NCI-H1930 (cell line): Measurements from ENCODE around the gene RPP40.
"Not testable (repeated sequence)": the region's sequence is repeated elsewhere in the genome, so short reads cannot be mapped to it uniquely, and the experiment has no call there.

Source experiments
- DNase-seq, 2 experiments: peaks; one replicate each; lab custom pipeline; 2025; lab: John Stamatoyannopoulos, UW

The RPP40 gene, protein sequence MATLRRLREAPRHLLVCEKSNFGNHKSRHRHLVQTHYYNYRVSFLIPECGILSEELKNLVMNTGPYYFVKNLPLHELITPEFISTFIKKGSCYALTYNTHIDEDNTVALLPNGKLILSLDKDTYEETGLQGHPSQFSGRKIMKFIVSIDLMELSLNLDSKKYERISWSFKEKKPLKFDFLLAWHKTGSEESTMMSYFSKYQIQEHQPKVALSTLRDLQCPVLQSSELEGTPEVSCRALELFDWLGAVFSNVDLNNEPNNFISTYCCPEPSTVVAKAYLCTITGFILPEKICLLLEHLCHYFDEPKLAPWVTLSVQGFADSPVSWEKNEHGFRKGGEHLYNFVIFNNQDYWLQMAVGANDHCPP

DNA sequence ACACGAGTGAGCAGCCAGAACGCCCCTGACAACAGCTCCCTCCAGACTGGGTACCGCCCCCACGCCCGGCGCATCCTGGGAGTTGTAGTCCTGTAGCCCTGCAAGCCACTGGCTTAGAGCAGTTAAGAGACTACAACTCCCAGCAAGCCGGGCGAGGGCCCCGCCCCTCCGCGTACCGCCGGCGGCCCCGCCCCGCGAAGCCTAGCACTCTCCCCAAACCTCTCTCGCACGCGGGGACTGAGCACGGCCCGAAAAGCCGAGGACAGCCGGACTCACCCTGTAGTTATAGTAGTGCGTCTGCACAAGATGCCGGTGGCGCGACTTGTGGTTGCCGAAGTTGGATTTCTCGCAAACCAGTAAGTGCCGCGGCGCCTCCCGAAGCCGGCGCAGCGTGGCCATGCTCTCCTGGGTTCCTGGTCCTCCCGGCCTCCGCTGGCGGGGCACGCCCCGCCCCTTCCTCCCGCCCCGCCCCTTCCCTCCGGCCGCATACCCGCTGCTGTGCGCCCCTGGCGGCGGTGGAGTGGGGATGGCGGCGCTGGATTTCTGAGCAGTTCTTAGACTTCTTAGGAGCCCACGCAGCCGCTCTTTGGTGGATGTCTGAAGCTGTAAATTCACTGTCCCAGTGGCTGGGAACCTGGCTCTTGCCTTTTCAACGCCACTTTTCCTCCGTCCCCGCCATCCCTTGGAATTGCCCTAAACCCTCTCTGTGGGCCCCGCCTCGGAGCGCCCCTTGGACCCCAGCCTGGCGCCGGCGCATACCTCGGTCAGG, at the start of gene RPP40:
Gene RPP40, minus strand, starts transcription at position 434 of the 769 bp plus-strand sequence. Its CDS starts 35 bp downstream, at position 399.
- DNase-seq: peak; percentile 90 to 94

DNA sequence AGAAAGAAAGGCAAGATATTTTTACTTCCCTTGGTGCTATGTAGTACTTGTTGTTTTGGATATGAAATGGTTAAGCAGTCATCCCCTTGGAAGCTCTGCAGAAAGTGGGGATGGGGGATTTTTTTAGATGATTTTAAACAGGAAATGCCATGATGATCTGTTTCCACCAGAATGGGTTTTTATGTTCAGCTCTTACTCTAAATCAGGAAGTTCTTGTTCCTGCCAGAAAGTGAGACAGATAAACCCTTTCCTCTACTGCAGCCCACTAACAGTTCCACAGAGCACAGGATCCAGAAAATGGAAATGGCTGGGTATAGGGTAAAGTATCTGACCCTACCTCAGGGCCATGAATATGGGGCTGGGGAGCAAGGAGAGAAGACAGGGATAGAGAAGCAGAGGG, 49.2 kb upstream of the RPP40 start:
- DNase-seq: no peak

DNA sequence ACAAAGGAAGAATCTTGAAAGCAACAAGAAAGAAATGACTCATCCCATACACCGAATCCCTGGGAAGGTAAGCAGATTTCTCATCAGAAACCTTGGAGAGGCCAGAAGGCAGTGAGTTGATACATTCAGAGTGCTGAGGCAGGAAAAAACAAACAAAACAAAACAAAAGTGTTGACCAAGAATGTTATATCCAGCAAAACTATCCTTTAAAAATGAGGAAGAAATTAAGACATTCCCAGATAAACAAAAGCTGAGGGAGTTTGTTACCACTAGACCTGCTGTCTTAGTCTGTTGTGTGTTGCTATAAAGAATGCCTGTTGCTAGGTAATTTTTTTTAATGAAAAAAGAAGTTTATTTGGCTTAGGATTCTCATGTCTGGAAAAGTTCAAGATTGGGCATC, 47.6 kb upstream of the RPP40 start:
- no peak for DNase-seq

DNA sequence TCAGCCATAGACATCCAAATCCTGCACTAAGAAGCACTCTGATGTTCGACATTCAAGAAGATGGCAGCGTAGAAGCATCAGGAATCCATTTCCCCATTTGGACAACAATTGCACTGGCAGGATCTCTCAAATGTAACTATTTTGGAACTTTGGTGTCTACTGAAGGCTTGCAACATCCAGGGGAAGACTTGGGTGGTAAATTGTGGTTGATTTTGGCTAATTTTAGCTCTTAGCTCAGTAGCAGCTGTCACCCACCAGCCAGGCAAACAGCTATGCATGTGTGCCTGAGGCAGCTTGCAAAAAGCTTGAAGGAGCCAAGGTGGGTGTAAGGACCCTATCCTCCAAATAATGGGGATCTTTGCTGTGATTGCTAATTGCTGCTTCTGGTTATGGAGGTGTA, 46.2 kb upstream of the RPP40 start:
- no peak for DNase-seq

DNA sequence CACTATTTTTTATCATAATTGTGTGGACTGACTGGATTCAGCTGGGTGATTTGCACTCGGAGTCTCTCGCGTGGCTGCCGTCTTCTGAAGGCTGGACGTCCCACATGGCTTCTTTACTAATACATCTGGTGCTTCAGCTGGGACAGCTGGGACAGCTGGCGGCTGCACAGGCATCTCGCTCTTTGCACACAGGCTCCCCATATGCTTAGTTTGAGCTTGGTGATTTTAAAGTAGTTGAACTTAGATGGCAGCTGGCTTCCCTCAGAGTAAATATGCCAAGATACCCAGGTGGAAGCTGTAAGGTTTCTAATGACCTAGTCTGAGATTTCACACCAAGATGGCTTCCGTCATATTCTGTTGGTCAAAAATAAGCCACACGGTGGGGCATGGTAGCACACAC, 42.6 kb upstream of the RPP40 start:
- DNase-seq: no peak

DNA sequence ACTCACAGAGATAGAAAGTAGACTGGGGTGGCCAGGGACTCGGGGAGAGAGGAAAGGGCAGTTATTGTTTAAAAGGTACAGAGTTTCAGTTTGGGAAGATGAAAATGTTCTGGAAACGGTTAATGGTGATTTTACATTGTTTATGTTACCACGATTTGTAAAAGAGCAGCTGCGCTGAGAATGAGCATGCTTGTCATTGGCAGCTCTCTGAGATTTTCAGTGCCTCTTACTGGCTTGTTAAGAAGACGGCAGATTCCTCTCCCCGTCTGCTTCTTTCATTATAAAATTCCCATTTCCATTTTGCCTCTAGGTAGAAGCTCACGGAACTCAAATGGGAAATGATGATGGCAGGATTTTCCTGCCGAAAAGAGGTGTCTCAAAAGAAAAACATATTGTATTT, 41.6 kb upstream of the RPP40 start:
- no peak for DNase-seq

DNA sequence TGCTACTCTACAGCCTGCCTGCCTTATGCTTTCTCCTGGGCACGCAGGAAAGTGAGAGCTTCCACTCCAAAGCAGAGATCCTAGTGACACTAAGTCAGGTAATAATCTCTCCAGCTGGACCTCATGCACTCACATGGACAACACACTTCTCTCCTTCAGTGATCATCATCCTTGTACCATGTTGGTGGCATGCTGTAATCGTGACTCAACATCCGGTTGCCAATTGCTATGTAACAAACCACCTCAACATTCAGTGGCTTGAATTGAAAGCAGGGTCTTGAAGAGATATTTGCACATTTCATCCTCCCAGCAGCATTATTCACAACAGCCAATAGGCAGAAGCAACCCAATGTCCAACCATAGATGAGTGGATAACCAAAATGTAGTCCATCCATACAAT, 41.0 kb upstream of the RPP40 start:
- no peak for DNase-seq

DNA sequence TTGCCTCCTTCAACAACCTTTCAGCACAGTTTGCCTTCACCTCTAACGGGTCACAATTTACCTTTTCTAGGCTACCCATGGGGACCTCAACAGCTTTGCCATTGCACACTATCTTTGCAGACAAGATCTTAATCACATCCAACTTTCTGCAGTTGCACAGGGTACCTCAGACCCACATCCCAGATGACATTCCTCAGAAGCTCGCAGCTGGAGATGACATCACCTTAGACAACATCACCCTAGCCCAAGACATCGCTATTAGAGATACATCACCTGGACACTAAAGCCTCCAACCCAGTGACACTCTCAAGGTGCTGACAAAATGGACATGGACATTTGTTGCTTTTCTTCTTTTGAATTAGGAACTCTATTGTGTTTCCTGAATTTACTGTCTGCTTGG, 38.6 kb upstream of the RPP40 start:
- no peak for DNase-seq

DNA sequence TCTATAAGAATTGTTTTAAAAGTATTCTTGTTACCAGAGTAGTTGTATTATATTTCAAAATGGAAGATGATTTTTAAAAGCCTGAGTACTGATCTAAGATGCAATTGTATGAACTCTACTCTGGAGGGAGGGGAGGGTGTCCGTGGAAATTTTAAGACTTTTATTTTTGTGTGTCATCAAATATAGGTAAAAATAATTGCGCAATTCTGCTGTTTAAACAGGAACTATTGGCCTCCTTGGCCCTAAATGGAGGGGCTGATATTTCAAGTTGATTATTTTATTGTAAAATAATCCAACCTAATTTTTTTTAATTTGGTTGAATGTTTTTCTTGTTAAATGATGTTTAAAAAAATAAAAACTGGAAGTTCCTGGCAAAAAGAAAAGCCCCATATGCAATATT, 38.1 kb upstream of the RPP40 start:
- DNase-seq: no peak

DNA sequence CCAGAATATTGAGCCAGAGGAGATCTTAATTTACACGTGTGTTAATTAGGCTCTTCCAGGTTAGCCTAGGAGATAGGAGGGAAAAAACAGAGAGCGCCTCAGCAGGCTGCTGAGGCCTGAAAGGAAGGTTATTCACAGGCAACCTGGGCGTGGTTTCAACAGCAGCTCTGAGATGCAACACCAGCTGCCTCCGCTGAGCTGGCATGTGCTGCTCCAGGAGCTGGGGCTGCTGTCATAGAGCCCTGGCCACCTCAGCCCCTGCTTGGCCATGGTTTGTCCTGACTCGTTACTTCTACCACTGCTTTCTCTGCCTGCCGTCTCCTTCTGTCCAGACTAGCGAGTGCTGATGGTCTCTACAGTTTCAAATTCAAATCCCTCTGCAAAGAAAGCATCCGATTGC, 32.4 kb upstream of the RPP40 start:
- DNase-seq: no peak

DNA sequence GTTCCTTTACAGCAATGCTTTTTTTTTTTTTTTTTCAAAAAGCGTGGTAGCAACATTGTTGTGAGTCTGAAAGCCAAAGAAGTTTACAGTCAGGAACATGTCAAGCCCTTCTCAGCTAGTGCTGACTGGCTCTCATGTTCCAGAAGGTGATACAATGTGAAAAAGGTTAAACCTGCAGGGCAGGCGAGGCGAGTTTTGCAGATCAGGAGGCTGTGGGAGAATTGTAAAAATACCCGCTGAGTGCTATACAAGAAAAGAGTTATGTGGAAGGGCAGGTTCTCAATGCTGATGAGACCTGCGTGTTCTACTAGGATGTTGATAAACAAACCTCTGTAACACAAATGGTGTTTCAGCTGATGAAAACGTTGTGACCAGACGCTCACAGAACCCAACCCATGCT, 30.9 kb upstream of the RPP40 start:
- DNase-seq: no peak

DNA sequence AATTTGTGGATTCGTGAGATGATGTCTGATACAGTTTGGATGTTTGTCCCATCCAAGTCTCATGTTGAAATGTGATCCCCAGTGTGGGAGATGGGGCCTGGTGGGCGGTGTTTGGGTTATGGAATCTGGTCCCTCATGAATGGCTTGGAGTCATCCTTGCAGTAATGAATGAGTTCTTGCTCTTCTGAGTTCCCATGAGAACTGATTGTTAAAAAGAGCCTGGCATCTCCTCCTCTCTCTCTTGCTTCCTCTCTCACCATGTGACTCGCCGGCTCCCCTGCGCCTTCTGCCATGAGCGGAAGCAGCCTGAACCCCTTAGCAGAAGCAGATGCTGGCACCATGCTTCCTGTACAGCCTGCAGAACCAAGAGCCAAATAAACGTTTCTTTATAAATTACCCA, 30.5 kb upstream of the RPP40 start:
- DNase-seq: no peak

DNA sequence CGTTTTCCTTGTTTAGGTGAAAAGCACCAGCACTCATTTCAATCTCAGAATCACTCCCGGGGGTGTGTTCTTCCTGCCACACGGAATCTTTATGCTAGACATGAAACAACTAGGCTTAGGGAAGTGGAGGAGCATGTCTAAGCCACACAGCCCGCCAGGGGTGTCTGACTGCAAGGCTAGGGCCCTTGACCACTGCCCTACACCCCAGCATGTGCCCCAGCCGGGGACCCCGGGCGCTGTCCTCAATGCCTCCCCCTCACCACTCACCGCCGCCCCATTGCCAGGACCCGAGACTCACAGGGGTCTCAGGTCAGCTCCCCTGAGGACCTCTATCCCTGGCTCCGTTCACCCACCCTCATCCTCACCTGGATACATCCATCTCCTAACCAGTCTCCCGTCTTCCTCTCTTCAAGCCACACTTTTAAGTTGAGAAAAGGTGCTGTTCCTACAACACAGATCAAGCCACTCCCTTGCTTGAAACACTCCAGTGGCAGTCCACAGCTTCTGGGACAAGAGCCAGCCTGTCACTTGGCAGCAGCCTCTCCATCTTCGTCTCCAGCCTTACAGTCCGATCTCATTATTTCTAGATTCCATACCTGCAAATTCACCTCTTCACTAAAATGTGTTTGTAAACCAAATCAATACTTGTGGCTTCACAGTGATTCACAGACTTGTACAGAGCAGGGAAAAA, 29.5 kb upstream of the RPP40 start:
- not testable (repeated sequence) for DNase-seq

DNA sequence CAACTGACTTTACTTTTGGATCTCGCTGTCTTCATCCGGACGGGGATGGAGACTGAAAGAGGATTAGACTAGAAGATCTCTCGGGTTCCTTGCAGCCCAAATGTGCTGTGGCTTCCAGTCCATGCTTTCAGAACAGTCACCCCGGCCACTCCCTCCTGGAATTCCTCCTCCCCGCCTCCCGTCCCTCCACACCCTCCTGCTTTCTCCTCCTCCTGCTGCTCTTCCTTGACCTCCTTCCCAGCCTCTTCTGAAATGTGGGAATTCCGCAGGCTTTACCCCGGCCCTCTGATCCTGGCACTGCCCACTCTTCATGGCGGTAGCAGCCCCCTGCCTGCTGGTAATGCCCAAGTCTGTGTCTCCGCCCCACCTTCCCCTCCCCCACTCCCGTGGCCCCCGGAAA, 28.9 kb upstream of the RPP40 start:
- not testable (repeated sequence) for DNase-seq

DNA sequence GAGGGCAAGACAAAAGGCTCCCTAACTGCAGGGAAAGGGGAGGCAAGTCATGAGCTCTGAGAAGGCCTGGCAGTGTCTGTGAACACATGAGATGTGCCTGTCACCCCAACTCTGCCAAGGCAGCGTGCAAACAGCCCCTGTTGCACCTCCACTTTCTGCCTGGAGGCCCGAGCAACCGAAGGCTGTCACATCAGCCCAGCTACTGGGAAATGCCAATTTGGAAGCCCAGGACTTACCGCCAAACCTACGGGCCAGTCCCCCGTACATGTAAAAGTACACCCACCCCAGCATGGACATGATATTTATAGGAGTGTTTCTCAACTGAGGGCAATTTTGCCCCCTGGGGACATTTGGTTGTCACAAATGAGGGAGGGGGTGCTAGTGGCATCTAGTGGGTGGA, 27.3 kb upstream of the RPP40 start:
- DNase-seq: no peak

DNA sequence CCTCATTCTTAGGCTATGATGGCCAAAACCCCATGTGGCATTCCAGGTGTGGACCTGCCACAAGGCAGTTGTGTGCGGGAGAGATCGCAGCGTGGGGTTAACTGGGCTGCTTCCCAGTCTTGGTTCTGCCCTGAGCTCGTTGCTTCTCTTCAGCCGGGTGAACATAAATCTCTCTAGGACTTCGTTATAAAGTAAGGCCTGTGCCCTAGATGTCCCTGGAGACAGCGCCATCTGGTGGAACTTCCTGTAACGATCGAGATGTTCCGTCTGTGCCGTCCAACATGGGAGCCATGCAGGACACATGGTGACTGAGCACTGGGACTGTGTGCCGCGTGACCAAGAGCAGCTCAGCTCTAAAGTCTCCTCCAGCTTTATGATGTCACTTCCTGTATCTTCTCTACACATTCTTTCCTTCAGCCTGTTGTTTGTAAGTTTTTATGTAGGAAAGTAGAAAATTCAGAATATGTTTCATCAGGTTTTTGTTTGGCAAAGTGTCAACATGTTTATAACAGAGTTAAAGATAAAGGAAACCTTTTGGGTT, 26.8 kb upstream of the RPP40 start:
- DNase-seq: peak; percentile 58 to 64

DNA sequence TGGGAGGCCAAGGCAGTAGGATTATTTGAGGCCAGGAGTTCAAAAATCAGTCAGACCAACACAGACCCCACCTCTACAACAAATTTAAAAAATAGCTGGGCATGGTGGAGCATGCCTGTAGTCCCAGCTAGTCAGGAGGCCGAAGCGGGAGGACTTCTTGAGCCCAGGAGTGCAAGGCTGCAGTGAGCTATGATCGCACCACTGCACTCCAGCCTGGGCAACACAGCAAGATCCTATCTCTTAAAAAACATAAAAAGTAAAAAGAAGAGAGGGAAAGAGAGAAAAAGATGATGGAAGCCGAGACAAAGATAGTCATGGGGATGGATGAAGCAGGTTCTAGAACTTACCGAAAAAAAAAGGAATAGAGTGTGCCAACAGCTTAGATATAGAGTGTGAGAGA, 25.8 kb upstream of the RPP40 start:
- DNase-seq: no peak

DNA sequence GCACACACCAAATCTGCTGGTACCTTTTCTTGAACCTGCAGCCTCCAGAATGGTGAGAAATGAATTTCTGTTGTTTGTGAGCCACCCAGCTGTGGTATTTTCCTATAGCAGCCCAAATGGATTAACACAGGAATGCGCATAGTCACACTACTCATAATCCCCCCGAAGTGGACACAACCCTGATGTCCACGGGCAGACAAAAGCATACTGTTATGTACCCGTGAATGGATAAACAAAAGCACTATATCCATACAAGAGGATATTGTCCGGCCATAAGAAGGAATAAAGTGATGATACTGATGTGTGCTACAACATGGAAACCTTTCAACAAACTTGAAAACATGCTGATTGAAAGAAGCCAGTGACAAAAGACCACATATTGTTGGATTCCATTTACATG, 25.1 kb upstream of the RPP40 start:
- DNase-seq: no peak

DNA sequence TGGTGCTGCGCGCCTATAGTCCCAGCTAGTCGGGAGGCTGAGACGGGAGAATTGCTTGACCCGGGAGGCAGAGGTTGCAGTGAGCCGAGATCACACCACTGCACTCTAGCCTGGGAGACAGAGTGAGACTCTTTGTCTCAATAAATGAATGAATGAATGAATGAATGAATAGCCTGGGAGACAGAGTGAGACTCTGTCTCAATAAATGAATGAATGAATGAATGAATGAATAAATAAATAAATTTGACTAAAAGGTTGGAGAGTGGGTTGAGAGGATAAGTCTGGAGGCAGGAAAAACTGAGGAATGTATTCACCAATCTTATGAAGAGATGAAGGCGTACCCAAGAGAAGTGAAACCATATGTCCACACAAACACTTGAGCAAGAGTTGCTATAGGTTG, 24.5 kb upstream of the RPP40 start:
- DNase-seq: no peak

DNA sequence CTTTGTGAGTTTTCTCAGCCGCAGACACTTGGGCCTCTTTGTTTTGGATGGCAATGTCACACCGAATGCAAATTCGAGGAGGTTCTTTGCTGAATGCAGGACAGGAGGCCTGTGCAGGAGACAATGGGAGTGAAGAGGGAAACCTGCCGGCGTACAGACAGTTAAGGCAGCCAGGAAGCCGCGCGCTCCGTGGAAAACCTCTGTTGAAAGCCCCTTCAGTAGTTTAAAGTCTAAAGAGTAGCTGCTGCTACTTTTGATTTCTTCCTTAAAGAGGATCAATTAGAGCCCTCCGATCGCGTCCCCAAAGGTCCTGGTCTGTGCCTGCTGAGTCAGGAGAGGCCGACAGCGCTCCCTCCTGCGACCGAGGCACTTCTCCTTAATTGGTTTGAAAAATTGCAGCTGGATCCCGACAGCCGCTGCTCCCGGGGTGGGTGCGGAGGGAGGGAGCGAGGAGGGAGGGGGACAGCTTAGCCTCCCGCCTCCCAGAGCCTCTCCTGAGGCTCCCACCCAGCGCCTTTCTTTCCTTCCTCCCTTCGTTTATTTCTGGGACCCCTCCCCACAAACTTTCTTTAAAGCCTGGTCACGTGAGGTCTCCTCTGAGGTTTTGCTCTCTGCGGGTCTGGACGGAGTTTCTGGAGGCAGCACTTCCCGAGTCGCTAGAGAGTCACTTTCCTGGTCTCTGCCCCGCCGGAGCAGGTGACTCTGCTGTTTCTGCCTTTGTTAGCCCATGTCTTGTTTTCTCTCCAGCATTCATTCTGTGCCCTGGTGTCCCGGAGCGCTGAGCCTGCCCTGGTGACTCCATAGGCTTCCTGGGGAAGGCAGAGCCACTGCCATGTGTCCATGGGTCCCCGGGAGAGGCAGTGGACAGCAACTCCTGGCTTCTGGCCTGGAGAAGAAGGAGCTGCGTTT, 22.3 kb upstream of the RPP40 start:
- no peak for DNase-seq

DNA sequence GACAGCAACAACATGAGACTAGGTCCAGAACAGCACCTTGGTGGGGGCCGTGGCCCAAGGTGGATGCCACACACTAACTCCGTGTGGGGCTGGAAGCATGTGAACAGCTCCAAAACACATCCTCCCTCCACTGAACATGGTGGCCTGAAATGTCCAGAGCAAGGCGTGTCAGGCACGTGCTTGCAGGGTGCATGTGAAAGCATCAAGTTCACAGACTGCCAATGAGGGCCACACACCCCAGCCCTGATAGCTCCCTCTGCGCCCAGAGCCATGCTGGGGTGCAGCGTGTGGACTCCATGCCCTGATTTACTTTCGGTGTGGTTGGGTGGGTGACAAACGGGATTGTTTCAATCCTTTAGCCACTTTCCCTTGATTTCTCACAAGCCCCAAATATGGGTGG, 20.1 kb upstream of the RPP40 start:
- DNase-seq: no peak

DNA sequence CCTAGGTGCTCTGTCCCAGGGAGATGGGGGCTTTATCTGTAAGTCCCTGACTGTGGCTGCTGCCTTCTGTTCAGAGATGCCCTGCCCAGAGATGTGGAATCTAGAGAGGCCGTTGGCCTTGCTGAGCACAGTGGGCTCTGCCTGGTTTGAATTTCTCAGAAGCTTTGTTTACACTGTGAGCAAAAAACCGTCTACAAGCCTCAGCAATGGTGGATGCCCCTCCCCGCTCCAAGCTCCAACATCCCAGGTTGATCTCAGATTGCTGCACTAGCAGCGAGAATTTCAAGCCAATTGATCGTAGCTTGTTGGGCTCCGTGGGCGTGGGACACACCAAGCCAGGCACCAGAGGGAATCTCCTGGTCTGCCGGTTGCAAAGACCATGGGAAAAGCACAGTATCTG, 16.3 kb upstream of the RPP40 start:
- no peak for DNase-seq
